IPS DF 19.7 (cell line): ENCODE data around the gene GALNT17.

Source experiments
- DNase-seq: peaks from one replicate; pipeline ENCODE4 v3.0.0-alpha.2; 2013; ENCODE audit warnings: low read depth, low spot score

GALNT17 gene

DNA sequence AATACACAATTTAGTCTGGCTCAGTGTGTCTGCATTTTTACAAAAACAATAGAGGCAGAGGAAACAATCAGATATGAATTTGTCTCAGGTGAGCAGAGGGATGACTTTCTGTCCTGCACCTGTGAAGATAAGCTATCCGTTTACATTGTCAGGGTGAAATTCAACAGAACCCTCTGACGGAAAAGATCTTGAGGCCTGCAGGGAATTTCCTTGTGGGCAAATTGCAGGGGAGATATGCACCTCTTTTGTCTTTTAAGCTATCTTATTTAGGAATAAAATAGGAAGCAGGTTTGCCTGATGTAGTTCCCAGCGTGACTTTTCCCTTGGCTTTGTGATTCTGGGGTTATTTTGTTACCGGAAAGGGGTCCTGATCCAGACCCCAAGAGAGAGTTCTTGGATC lies 325.1 kb downstream of the GALNT17 start:
- peak; percentile 83 for DNase-seq

GRCh38 chr7:71457846-71458590 lies 326.1 kb downstream of the GALNT17 start:
- no peak for DNase-seq

DNA sequence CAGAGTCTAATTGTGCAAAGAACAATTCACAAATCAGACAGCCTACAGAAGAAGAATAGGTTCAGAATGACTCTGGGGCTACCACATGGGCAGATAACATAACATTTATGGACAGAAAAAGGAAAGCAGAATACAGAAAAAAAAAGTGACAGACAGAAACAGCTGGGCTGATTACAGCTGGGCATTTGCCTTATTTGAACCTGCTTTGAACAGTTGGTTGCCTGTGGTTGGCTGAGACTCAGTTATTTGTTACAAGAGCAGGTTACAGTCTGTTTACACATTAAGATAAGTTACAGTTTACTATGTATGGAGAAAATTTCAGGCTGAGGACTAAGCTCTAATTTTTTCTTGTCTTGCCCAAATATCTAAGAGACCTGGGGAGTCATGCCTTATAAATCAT lies 327.2 kb downstream of the GALNT17 start:
- no peak for DNase-seq

DNA sequence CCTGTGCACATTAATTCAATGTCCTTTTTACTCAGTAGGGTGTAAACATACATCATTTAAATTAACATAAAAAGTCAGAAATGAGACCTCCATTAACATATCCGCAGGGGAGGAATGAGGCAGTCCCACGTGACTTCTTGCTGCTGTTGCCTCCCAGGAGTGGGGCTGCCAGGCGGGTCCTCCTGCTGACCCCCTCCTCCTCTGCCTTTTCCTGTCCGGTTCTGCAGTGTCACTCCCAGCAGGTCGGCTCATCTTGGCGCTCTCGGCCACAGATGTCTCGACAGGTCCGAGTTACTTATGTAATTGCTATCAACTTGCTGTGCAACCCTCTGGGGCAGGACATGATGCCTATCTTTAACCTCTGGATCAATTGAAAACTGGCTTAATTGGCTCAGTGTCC lies 329.6 kb downstream of the GALNT17 start:
- DNase-seq = no peak

GRCh38 chr7:71465741-71466189 lies 333.8 kb downstream of the GALNT17 start:
- DNase-seq = peak; percentile 83

DNA sequence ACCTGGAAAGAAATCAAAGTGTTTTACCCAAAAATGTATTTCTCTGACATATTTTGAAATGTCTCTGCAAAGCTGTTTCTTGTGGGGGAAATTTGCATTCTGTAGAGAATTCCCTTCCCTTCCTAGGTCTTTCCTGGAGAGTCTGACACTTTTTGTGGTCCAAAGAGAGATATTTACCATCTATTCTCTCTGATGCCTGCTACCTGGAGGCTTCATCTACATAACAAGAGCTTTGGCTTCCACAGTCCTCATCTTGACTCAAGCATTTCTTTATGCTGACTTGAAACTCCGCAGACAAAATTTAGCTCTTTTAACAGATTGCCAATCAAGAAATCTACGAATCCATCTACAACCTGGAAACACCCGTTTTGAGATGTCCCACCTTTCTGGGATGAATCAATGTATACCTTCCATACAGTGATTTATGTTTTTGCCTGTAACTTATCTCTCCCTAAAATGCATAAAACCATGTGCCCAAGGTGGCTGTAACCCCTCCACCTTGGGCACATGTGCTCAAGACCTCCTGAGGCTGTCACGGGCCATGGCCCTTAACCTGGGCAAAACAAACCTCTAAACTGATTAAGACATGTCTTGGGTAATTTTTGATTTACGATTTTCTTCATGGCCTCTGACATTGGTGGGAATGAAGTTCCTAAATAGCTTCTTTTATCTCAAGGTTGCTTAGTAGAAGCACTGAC lies 334.7 kb downstream of the GALNT17 start:
- DNase-seq = no peak

- no peak for DNase-seq
Observed at GRCh38 chr7:71470326-71470725, 338.4 kb downstream of the GALNT17 start.

GRCh38 chr7:71470830-71471229 lies 338.9 kb downstream of the GALNT17 start:
- DNase-seq = no peak

DNA sequence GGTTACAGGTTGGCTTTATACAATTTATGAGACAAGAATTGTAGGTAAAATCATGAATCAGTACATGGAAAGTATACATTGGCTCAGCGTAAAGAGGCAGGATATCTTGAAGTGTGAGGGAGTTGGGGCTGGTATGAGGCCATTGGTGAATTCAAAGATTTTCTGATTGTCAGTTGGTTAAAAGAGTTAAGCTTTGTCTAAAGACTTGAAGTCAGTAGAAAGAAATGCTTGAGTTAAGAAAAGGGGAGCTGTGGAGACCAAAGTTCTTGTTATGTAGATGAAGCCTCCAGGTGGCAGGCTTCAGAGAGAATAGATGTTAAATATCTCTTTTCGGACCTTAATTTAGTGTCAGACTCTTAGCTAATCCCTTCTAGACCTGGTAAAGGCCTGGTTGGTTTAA lies 341.0 kb downstream of the GALNT17 start:
- peak; percentile 89 for DNase-seq

GRCh38 chr7:71473366-71473967 lies 341.5 kb downstream of the GALNT17 start:
- DNase-seq = no peak

- DNase-seq = no peak
Observed at GRCh38 chr7:71477441-71477840, 345.5 kb downstream of the GALNT17 start.

DNA sequence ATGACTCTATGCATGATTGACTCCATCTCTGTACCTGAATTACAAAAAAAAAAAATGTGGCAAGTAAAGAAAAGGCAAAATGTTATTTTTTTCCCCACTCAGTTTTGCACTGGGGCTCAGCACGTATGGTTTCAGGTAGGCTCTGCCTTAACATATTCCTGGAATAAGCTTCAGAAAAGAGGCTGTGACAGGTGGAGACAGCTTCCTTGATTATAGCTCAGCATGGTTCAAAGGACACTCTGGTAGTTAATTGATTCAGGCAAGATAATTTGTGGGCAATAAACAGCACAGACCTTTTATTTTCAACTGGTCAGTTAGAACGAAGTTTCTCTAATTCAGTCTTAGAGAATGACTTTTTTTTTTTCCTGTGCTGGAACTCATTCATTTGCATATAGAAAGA lies 347.3 kb downstream of the GALNT17 start:
- DNase-seq = no peak

- DNase-seq = no peak
Observed at GRCh38 chr7:71480791-71481190, 348.8 kb downstream of the GALNT17 start.

DNA sequence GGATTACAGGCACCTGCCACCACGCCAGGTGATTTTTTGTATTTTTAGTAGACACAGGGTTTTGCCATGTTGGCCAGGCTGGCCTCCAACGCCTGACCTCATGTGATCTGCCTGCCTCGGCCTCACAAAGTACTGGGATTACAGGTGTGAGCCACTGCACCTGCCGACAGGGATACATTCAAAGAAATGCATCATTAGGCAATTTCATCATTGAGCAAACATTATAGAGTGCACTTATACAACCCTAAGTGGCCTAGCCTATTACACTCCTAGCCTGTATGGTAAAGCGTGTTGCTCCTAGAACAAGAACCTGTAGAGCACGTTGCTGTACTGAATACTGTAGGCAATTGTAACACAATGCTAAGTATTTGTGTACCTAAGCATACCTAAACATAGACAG lies 350.3 kb downstream of the GALNT17 start:
- DNase-seq = no peak

DNA sequence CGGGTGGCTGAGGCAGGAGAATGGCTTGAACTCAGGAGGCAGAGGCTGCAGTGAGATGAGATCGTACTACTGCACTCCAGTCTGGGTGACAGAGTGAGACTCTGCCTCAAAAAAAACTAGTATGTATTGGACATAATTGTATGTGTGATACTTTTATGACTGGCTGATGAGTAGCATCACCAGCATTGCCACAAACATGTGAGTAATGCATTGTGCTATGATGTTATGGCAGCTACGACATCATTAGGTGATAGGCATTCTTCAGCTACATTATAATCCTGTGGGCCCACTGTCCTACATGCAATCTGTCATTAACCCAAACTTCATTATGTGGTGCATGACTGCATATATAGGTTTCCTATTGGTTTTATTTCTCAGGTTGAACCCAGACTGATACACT lies 352.4 kb downstream of the GALNT17 start:
- DNase-seq = no peak

- no peak for DNase-seq
Observed at GRCh38 chr7:71485586-71485985, 353.6 kb downstream of the GALNT17 start.

- no peak for DNase-seq
Observed at GRCh38 chr7:71486414-71486813, 354.5 kb downstream of the GALNT17 start.

- DNase-seq = no peak
Observed at GRCh38 chr7:71486856-71487628, 355.1 kb downstream of the GALNT17 start.

GRCh38 chr7:71488308-71488707 lies 356.4 kb downstream of the GALNT17 start:
- DNase-seq = no peak

- DNase-seq = no peak
Observed at GRCh38 chr7:71491336-71491735, 359.4 kb downstream of the GALNT17 start.

GRCh38 chr7:71495828-71496227 lies 363.9 kb downstream of the GALNT17 start:
- no peak for DNase-seq
